IPS DF 6.9 (cell line): ENCODE measurements around the gene PPP2R1A.
"Not testable (repeated sequence)": the region's sequence is repeated elsewhere in the genome, so short reads cannot be mapped to it uniquely, and the experiment has no call there.

Source experiments
- DNase-seq: peaks from one replicate; pipeline ENCODE4 v3.0.0-alpha.2; 2013; ENCODE audit warnings: low read depth, low spot score
- H3K27ac ChIP-seq: one replicate; pipeline ENCODE4 v1.5.1; 2013; ENCODE audit warnings: low read length, control low read depth
- H3K27me3 ChIP-seq: 2 replicates; pipeline ENCODE4 v1.6.1; 2013; ENCODE audit warnings: mild to moderate bottlenecking, low read length; ENCODE audit not compliant: control insufficient read depth, insufficient read depth
- H3K36me3 ChIP-seq: 2 replicates; pipeline ENCODE4 v1.6.1; 2013; ENCODE audit warnings: low read length; ENCODE audit not compliant: control insufficient read depth, insufficient read depth
- H3K4me1 ChIP-seq: 2 replicates; pipeline ENCODE4 v1.6.1; 2013; ENCODE audit warnings: low read length; ENCODE audit not compliant: control insufficient read depth, insufficient read depth
- H3K4me3 ChIP-seq: 2 replicates; pipeline ENCODE4 v1.5.1; 2013; ENCODE audit warnings: mild to moderate bottlenecking, low read length
- H3K9me3 ChIP-seq: 2 replicates; pipeline ENCODE4 v1.6.1; 2013; ENCODE audit warnings: low read length, inconsistent platforms; ENCODE audit not compliant: control insufficient read depth, insufficient read depth
- WGBS: extraction: QIAGEN DNeasy Blood & Tissue Kit; methylation state at CpG from one replicate; pipeline ENCODE4 v1.1.7; 2013; ENCODE audit warnings: mixed read lengths, missing lambda C conversion rate; ENCODE audit not compliant: insufficient read length, insufficient coverage; 5-methylcytosine and 5-hydroxymethylcytosine counted together

PPP2R1A gene

GRCh38 chr19:52237771-52238400 is 48.0 kb downstream of the PPP2R1A start:
- peak; percentile 48 for DNase-seq
- H3K27me3 ChIP-seq: no peaks in the 10 kb centered on the region
- no CpG with 5 or more reads among the region's 8 CpGs for WGBS

GRCh38 chr19:52244021-52244420 is 54.2 kb downstream of the PPP2R1A start:
- Histone ChIP-seq H3K4me1 (no peaks in the 10 kb centered on the region), H3K27ac (no peak overlapping the region), H3K4me3 (no peak overlapping the region), H3K36me3 (no peaks in the 10 kb centered on the region), H3K27me3 (no peaks in the 10 kb centered on the region), H3K9me3 (no peaks in the 10 kb centered on the region)
- WGBS: no CpG with 5 or more reads among the region's 12 CpGs
- no peak for DNase-seq

More at GRCh38 chr19:52237771-52238400, 48.0 kb downstream of the PPP2R1A start:
- H3K9me3 ChIP-seq: no peaks in the 10 kb centered on the region
- no peaks in the 10 kb centered on the region for H3K4me1 ChIP-seq
- H3K4me3 ChIP-seq: no peak overlapping the region
- H3K27ac ChIP-seq: no peak overlapping the region
- no peaks in the 10 kb centered on the region for H3K36me3 ChIP-seq

- DNase-seq: peak; percentile 39
- WGBS: no CpG with 5 or more reads among the region's 6 CpGs
- H3K4me3 ChIP-seq: no peak overlapping the region
- no peak overlapping the region for H3K27ac ChIP-seq
- no peaks in the 10 kb centered on the region for H3K27me3 ChIP-seq
- H3K36me3 ChIP-seq: no peaks in the 10 kb centered on the region
- no peaks in the 10 kb centered on the region for H3K9me3 ChIP-seq
- H3K4me1 ChIP-seq: no peaks in the 10 kb centered on the region
These were observed 58.4 kb downstream of the PPP2R1A start for GRCh38 chr19:52248241-52248640.

GRCh38 chr19:52258426-52258825 is 68.6 kb downstream of the PPP2R1A start:
- no peaks in the 10 kb centered on the region for H3K4me1 ChIP-seq
- WGBS: no CpG with 5 or more reads among the region's 5 CpGs
- H3K4me3 ChIP-seq: no peak overlapping the region
- no peak for DNase-seq
- H3K9me3 ChIP-seq: no peaks in the 10 kb centered on the region
- no peak overlapping the region for H3K27ac ChIP-seq
- H3K27me3 ChIP-seq: 0 out of 2 replicates have a peak, but pooled peaks cover 2% of the 10 kb centered on the region
- H3K36me3 ChIP-seq: no peaks in the 10 kb centered on the region

- not testable (repeated sequence) for H3K4me1 ChIP-seq, H3K27me3 ChIP-seq, H3K36me3 ChIP-seq, H3K9me3 ChIP-seq, H3K27ac ChIP-seq, DNase-seq, H3K4me3 ChIP-seq
- no CpG with 5 or more reads among the region's 6 CpGs for WGBS
These were observed 75.7 kb downstream of the PPP2R1A start for GRCh38 chr19:52265556-52265955.

- H3K4me3 ChIP-seq: peak within 1 kb of the TSS; percentile 100
- H3K9me3 ChIP-seq: no peaks in the 10 kb centered on the region
- WGBS: no CpG with 5 or more reads among the region's 70 CpGs
- H3K27me3 ChIP-seq: no peaks in the 10 kb centered on the region
- H3K36me3 ChIP-seq: peaks cover 7% of the 10 kb centered on the region; the same call in 1 of the 2 replicates
- peak; percentile 82 for DNase-seq
- H3K27ac ChIP-seq: no peak within 1 kb of the TSS
- H3K4me1 ChIP-seq: no peaks in the 10 kb centered on the region
These were observed 79.7 kb downstream of the PPP2R1A start, which contains the start of gene ZNF766 for GRCh38 chr19:52269338-52270261. ZNF766 (plus strand) TSS chr19:52269587; CDS start chr19:52269614, 27 bp downstream.

GRCh38 chr19:52270266-52270885 is 80.5 kb downstream of the PPP2R1A start:
- no CpG with 5 or more reads among the region's 11 CpGs for WGBS
- H3K27ac ChIP-seq: no peak overlapping the region
- H3K9me3 ChIP-seq: no peaks in the 10 kb centered on the region
- peaks cover 7% of the 10 kb centered on the region; the same call in 1 of the 2 replicates for H3K36me3 ChIP-seq
- no peaks in the 10 kb centered on the region for H3K4me1 ChIP-seq
- DNase-seq: no peak
- no peaks in the 10 kb centered on the region for H3K27me3 ChIP-seq
- H3K4me3 ChIP-seq: peak overlapping the region; percentile 100

GRCh38 chr19:52273301-52273700 is 83.4 kb downstream of the PPP2R1A start:
- peaks cover 7% of the 10 kb centered on the region; the same call in 1 of the 2 replicates for H3K36me3 ChIP-seq
- whole genome bisulfite sequencing: no CpG with 5 or more reads among the region's 2 CpGs
- H3K27ac ChIP-seq: no peak overlapping the region
- no peaks in the 10 kb centered on the region for H3K9me3 ChIP-seq
- H3K27me3 ChIP-seq: no peaks in the 10 kb centered on the region
- peaks cover 2% of the 10 kb centered on the region; the same call in 1 of the 2 replicates for H3K4me1 ChIP-seq
- H3K4me3 ChIP-seq: no peak overlapping the region
- no peak for DNase-seq

- WGBS: no CpG with 5 or more reads among the region's 5 CpGs
- no peak for DNase-seq
- peaks cover 7% of the 10 kb centered on the region; the same call in 1 of the 2 replicates for H3K36me3 ChIP-seq
- H3K4me1 ChIP-seq: peaks cover 2% of the 10 kb centered on the region; the same call in 1 of the 2 replicates
- no peaks in the 10 kb centered on the region for H3K9me3 ChIP-seq
- H3K27ac ChIP-seq: no peak overlapping the region
- no peaks in the 10 kb centered on the region for H3K27me3 ChIP-seq
- H3K4me3 ChIP-seq: no peak overlapping the region
These were observed 84.3 kb downstream of the PPP2R1A start for GRCh38 chr19:52274191-52274590.

GRCh38 chr19:52275988-52276387 is 86.1 kb downstream of the PPP2R1A start:
- peaks cover 7% of the 10 kb centered on the region; the same call in 1 of the 2 replicates for H3K36me3 ChIP-seq
- peaks cover 2% of the 10 kb centered on the region; the same call in 1 of the 2 replicates for H3K4me1 ChIP-seq
- DNase-seq: no peak
- H3K4me3 ChIP-seq: no peak overlapping the region
- H3K9me3 ChIP-seq: no peaks in the 10 kb centered on the region
- H3K27me3 ChIP-seq: no peaks in the 10 kb centered on the region
- WGBS: no CpG with 5 or more reads among the region's 5 CpGs
- no peak overlapping the region for H3K27ac ChIP-seq
